ENCODE measurements around the gene MPHOSPH9.

Gene MPHOSPH9

DNA sequence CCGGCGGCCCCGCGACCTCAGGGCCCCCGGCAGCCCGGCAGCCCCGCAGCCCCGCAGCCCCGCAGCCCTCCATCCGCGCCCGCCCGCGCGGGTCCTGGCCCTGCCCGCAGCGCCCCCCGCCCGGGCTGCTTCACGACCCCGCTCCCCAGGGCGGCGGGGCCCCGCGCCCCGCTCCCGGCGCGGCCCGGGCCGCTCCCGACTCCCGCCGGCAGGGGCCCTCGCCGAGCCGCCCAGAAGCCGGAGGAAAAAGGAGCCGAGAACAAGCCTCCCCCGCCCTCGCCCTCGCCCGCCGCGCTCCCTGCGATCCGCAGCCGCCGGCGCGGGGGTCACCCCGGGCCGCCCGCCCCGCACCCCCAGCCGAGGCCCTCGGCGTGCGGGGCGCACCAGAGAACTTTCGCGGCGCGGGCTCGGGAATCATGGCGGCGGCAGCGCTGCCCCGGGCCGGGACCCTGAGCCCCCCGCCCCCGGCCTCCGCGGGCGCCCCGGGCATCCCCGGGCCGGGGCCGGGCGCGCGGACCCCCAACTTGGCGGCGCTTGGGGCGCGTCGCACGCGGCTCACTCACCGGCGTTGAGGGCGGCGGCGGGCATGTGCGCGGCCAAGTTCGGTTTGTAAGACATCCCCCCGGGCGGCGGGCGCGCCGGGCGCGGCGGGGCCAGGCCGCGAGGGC, 38.2 kb upstream of the MPHOSPH9 start:
- TF ChIP-seq, protein P1, sequence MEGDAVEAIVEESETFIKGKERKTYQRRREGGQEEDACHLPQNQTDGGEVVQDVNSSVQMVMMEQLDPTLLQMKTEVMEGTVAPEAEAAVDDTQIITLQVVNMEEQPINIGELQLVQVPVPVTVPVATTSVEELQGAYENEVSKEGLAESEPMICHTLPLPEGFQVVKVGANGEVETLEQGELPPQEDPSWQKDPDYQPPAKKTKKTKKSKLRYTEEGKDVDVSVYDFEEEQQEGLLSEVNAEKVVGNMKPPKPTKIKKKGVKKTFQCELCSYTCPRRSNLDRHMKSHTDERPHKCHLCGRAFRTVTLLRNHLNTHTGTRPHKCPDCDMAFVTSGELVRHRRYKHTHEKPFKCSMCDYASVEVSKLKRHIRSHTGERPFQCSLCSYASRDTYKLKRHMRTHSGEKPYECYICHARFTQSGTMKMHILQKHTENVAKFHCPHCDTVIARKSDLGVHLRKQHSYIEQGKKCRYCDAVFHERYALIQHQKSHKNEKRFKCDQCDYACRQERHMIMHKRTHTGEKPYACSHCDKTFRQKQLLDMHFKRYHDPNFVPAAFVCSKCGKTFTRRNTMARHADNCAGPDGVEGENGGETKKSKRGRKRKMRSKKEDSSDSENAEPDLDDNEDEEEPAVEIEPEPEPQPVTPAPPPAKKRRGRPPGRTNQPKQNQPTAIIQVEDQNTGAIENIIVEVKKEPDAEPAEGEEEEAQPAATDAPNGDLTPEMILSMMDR (conservative IDR thresholded peaks at IDR 0.05; ENCODE audit: control insufficient read depth, insufficient read depth, low read depth, low read length): no peak
- peak overlapping the region; percentile 77 for H3K4me3 ChIP-seq (ENCODE audit: control insufficient read depth, low read depth, low read length)

DNA sequence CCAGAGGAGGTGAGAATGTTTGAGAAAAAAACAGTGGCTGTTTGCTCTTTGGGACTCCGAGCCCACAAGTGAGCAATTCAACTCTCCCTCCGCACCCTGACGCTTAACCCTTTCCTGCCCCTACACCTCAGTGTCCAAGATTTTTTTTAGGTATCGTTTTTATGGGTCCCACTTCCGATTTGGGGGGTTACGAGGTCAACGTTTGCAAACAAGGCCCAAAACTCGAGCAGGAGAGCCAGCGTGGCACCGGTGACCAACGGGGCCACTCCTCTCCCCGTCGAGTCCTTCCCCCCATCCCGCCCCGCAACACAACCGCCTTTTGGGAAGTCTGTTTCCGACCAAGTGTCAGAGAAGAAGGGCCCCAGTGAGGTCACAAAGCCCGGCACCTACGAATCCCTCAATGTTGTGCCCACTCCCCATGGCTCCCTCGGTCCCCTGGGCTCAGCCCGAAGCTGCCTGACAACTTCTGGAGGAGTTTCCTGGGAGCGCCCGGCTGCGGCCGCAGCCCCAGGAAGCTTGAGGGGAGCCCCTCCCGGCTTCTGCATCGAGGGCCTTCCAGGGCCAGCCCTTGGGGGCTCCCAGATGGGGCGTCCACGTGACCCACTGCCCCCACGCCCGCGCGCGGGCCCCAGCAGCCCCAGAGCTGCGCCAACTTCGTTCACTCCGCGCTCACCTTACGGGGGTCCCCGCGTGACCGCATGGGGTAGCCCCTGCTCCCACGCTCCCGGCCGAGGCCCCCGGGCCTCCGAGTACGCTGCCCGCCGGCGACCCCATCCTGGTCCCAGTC, 37.5 kb upstream of the MPHOSPH9 start:
- DNase-seq (ENCODE audit: low read depth): peak; percentile 38
- H3K4me3 ChIP-seq (ENCODE audit: control insufficient read depth, low read depth, low read length): peak overlapping the region; percentile 77
- TF ChIP-seq, protein P1 (conservative IDR thresholded peaks at IDR 0.05; ENCODE audit: control insufficient read depth, insufficient read depth, low read depth, low read length): no peak

More for the DNA sequence above, 38.2 kb upstream of the MPHOSPH9 start:
- DNase-seq (ENCODE audit: low read depth): peak; percentile 41

DNA sequence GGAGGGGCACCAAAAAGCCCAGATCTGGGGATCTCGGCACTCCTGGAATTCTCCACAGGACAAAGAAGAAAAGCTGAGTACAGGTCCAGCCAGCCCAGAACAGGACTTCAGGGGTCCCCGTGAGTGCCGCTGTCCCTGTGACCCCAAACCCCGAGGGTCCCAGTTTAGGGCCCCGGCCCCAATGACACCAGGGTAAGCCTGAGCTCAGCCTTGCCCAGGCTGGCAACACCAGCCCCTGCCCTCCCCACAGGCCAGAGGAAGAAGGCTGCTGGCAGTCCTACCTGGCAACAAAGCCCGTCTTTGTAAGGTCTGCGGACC, 36.9 kb upstream of the MPHOSPH9 start:
- peak overlapping the region; percentile 77 for H3K4me3 ChIP-seq (ENCODE audit: control insufficient read depth, low read depth, low read length)
- DNase-seq (ENCODE audit: low read depth): no peak
- TF ChIP-seq, protein P1 (conservative IDR thresholded peaks at IDR 0.05; ENCODE audit: control insufficient read depth, insufficient read depth, low read depth, low read length): no peak

DNA sequence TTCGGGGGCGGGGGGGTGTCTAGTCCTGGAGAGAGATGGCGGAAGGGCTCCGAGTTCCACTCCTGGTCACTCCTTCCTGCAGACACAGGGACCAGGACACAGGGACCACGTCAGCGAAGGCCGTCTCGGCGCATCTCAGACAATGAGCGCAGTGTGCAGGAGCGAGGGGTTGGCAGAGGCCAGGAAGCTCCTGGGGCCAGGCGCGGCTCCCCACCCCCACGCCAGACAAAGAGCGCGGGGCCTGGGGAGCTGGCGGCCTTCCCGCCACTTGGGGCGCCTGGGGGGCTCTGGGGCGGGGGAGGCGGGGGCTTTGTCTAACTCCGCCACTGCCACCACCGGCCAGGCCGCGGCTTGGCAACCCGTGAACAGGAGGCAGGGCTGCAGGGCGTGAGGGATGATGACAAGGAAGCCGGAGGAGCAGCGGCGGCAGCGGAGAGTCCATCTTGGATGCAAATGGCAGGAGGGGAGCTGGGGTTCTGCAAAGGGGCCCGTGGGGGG, 36.5 kb upstream of the MPHOSPH9 start:
- peak; percentile 59 for DNase-seq (ENCODE audit: low read depth)
- TF ChIP-seq, protein P1 (conservative IDR thresholded peaks at IDR 0.05; ENCODE audit: control insufficient read depth, insufficient read depth, low read depth, low read length): no peak
- peak overlapping the region; percentile 77 for H3K4me3 ChIP-seq (ENCODE audit: control insufficient read depth, low read depth, low read length)

DNA sequence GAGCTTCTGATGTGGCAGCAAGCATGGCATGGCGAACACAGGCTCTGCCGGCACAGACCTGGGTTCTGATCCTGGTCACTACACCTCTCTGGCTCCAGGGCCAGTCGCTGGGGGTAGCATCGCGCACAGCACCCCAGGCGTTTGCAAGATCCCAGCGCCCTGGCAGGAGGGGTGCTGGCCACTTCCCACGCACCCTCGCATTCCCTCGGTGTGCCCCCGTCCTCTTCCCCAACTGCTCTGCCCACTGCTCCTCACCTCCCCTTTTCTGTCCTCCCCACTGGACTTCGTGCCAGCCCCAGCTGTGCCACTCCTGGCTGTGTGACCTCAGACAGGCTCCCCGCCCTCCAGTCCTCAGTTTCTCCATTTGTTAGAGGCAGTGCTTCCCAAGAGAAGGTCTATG, 35.9 kb upstream of the MPHOSPH9 start:
- DNase-seq (ENCODE audit: low read depth): no peak
- TF ChIP-seq, protein P1 (conservative IDR thresholded peaks at IDR 0.05; ENCODE audit: control insufficient read depth, insufficient read depth, low read depth, low read length): no peak
- H3K4me3 ChIP-seq (ENCODE audit: control insufficient read depth, low read depth, low read length): peak overlapping the region; percentile 77

DNA sequence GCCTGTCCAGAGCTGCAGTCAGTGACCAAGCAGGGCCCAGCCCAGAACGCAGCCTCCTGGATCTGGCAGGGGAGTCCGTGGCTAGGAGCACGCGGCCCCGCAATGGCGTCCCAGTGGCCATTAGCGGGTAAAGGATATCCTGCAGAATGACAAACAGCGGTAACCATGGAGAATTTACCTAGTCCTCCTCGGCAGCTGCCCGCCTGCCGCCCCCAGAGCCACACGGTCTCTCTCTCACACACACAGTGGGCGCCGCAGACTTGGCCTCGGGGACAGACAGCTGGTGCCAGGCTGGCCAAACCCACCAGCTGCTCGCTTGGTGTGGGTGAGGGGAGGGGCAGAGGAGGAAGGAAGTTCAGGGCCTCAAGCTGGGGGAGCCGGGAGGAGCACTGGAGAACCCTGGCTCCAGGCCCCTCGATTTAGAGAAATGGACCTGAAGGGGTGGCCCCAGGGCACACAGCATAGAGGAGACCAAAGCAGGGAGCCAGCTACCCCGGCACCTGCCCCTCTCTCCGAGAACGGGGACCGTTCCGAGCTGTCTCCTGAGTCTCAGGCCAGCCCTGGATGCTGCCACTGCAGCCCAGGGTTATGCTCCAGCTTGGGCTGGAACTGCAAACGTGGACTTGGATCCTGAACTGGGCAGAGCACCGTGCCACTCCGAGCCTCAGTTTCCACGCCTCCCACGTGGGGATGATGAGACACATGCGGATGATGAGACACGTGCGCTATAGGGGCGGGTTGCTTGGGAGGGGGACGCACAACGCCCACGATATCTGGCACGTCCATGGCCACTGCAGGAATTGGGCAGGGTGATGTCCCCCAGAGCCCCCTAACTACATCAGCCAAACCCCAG, 35.3 kb upstream of the MPHOSPH9 start:
- no peak overlapping the region for H3K4me3 ChIP-seq (ENCODE audit: control insufficient read depth, low read depth, low read length)
- TF ChIP-seq, protein P1 (conservative IDR thresholded peaks at IDR 0.05; ENCODE audit: control insufficient read depth, insufficient read depth, low read depth, low read length): no peak
- no peak for DNase-seq (ENCODE audit: low read depth)
